Glutamatergic neuron (in vitro differentiated cells): ENCODE results near the gene DES. TPM values are rescaled to one million over a fixed set of nuclear protein-coding genes. Genes with fewer than 3 reads are reported as not detected.

Experiments
- DNase-seq: peaks from one replicate; pipeline ENCODE4 v3.0.0; 2022
- H3K27ac Mint-ChIP-seq: one replicate; pipeline ENCODE4 v1.8.0; 2020; ENCODE audit warnings: mild to moderate bottlenecking, mixed read lengths, inconsistent platforms; ENCODE audit not compliant: unreplicated experiment
- H3K27me3 Mint-ChIP-seq: one replicate; pipeline ENCODE4 v1.8.0; 2020; ENCODE audit warnings: mild to moderate bottlenecking, moderate library complexity, mixed read lengths, inconsistent platforms; ENCODE audit not compliant: unreplicated experiment
- H3K36me3 Mint-ChIP-seq: one replicate; pipeline ENCODE4 v1.8.0; 2020; ENCODE audit warnings: mild to moderate bottlenecking, mixed read lengths, inconsistent platforms; ENCODE audit not compliant: unreplicated experiment
- H3K4me1 Mint-ChIP-seq: one replicate; pipeline ENCODE4 v1.8.0; 2020; ENCODE audit warnings: mild to moderate bottlenecking, low read depth, mixed read lengths, inconsistent platforms; ENCODE audit not compliant: unreplicated experiment
- H3K4me3 Mint-ChIP-seq: one replicate; pipeline ENCODE4 v1.8.0; 2020; ENCODE audit warnings: mild to moderate bottlenecking, mixed read lengths, inconsistent platforms; ENCODE audit not compliant: unreplicated experiment
- H3K9me3 Mint-ChIP-seq: one replicate; pipeline ENCODE4 v1.8.0; 2020; ENCODE audit warnings: mild to moderate bottlenecking, moderate library complexity, mixed read lengths, inconsistent platforms; ENCODE audit not compliant: unreplicated experiment
- CTCF ChIP-seq: fragments of 200-600 bp; sonication (generic); IDR thresholded peaks from one replicate; pipeline ENCODE4 v1.5.0; 2021; ENCODE audit not compliant: partially characterized antibody, unreplicated experiment
- total RNA-seq: library from RNA; stranded (reverse); fragmentation: NEBNext Ultra II Directional; extraction: Animal tissue kit (Norgen Biotek cat#: 25700); gene quantifications from one replicate; pipeline ENCODE4 v1.2.1, GENCODE V29; 2021; ENCODE audit not compliant: unreplicated experiment

DES gene
- total RNA-seq, 1 donor from 2014 or later: 1.3 TPM

DNA sequence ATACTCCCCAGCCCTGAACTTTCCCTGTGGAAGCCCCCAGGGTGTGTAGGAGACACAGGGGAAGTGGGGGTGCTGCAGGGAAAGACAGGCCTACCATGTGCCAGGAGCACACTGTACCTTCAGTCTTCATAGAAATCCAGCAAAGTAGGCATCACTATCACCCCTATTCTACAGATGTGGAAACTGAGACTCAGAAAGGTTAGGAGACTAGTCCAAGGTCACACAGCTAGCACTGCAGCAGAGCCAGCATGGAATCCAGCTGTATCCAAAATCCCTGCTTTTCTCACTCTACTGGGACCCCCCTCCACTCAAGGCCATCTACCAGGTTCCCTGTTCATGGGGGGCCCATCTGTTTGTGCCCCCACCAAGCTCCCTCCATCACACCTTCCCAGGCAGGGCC, 37.3 kb upstream of the DES start:
- TF ChIP-seq CTCF: no peak

DNA sequence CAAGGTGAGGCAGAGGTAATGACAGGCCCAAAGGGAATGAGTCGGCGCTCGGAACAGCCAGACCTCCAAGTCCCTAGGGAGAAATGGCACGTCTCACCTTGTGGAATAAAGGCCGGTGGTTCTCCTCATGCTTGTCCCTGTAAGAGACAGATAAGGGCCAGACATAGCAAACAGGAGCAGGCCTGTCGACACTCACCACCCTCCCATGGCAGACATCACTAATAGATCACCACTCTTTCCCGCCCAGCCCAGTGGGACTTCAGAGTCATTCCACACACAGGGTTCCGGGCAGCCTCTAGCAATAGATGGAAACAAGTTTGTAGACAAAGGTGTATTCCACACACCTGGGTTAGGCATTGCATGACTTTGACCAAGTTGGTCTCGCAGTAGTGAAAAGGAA, 36.7 kb upstream of the DES start:
- Mint-ChIP-seq H3K27ac (no peak overlapping the region), H3K4me1 (peaks cover 4% of the 10 kb centered on the region)
- no peak for DNase-seq

More for the DNA sequence above, 37.3 kb upstream of the DES start:
- H3K36me3 Mint-ChIP-seq: no peaks in the 10 kb centered on the region
- peaks cover 9% of the 10 kb centered on the region for H3K27me3 Mint-ChIP-seq
- H3K9me3 Mint-ChIP-seq: peaks cover 3% of the 10 kb centered on the region
- no peak for DNase-seq
- no peak overlapping the region for H3K4me3 Mint-ChIP-seq
- H3K4me1 Mint-ChIP-seq: peaks cover 4% of the 10 kb centered on the region
- H3K27ac Mint-ChIP-seq: no peak overlapping the region

DNA sequence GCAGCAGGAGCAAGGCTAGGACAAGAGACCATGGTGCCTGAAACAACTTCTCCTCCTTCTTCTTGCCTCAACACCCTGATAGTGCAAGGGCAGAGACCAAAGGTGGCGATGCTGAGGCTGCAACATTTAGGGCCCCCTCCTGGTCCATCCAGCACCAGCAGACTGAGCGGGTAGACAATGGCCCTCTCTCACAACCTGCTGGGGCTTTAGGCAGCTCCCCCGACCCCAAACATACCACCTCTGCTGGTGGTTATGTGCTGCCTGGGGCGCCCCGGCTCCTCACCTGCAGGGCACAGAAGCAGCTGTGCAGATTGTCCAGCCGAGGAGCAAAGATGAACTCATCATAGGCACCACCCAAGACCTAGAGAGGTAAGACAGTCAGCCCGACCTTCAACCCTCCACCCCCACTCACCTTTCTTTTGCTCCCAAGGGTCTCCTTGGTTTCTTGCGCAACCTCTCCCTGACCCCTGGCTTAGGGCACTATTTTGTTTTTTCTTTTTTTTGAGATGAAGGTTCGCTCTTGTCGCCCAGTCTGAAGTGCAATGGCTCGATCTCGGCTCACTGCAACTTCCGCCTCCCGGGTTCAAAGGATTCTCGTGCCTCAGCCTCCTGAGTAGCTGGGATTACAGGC, 34.0 kb upstream of the DES start:
- Mint-ChIP-seq H3K4me1 (no peaks in the 10 kb centered on the region), H3K4me3 (no peak overlapping the region), H3K27ac (no peak overlapping the region), H3K36me3 (no peaks in the 10 kb centered on the region), H3K9me3 (peaks cover 7% of the 10 kb centered on the region), H3K27me3 (peaks cover 7% of the 10 kb centered on the region)
- no peak for TF ChIP-seq CTCF
- no peak for DNase-seq

More for the DNA sequence above, 36.7 kb upstream of the DES start:
- peaks cover 3% of the 10 kb centered on the region for H3K9me3 Mint-ChIP-seq
- H3K36me3 Mint-ChIP-seq: no peaks in the 10 kb centered on the region
- H3K27me3 Mint-ChIP-seq: peaks cover 9% of the 10 kb centered on the region
- no peak for TF ChIP-seq CTCF
- H3K4me3 Mint-ChIP-seq: no peak overlapping the region

DNA sequence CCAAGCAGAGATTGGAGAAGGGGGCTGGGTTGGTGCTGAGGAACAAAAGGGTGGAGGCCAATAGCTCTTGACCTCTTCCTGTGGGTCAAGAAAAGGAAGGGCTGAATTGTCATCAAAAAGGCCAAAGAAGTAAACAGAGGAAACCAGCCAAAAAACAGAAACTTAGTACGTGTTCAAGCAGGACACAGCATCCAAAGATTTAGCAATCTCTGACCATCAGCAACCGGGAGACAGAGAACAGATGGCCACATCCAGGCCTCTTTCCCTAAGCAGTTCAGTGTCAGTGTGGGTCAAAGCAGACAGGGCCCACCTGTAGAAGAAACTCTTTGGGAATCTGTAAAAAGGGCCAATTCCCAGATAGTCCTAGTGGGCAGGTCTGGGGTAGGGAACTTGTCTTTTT, 33.3 kb upstream of the DES start:
- DNase-seq: no peak
- no peak for TF ChIP-seq CTCF

DNA sequence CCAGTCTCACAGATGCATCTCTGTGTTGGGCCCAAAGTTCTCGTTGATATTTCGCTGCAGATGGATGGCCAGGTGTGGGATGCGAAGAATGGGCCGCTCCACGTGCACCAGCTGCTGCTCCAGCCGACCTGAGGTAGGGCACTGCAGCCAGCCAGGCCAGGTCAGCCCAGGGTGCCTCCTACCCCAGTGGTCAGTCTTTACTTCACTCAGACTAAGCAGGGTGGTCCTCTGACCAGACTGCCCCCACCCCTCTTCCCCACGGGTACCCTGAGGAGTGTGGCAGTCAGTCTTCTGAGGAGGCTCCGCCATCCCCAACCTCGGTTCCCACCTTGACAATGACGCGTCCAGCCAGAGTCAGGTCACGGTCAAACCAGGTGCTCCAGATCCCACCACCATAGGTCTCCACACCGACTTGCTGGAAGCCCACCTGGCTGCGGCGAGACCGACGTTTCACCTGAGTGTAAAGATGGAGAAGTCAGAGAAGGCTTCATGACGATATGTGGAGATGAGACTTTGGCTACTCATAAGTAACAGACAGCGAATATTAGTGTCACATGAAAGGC, 32.1 kb upstream of the DES start:
- Mint-ChIP-seq H3K9me3 (peaks cover 7% of the 10 kb centered on the region), H3K4me1 (no peaks in the 10 kb centered on the region), H3K27ac (no peak overlapping the region), H3K27me3 (peaks cover 9% of the 10 kb centered on the region), H3K36me3 (no peaks in the 10 kb centered on the region), H3K4me3 (no peak overlapping the region)
- no peak for TF ChIP-seq CTCF
- DNase-seq: no peak

More for the DNA sequence above, 33.3 kb upstream of the DES start:
- H3K4me3 Mint-ChIP-seq: no peak overlapping the region
- no peaks in the 10 kb centered on the region for H3K4me1 Mint-ChIP-seq
- no peak overlapping the region for H3K27ac Mint-ChIP-seq
- peaks cover 8% of the 10 kb centered on the region for H3K27me3 Mint-ChIP-seq
- no peaks in the 10 kb centered on the region for H3K36me3 Mint-ChIP-seq
- H3K9me3 Mint-ChIP-seq: peaks cover 7% of the 10 kb centered on the region
